ENCODE results near the gene DRD4.
"Not testable (repeated sequence)": the region's sequence is repeated elsewhere in the genome, so short reads cannot be mapped to it uniquely, and the experiment has no call there.

Gene DRD4

DNA sequence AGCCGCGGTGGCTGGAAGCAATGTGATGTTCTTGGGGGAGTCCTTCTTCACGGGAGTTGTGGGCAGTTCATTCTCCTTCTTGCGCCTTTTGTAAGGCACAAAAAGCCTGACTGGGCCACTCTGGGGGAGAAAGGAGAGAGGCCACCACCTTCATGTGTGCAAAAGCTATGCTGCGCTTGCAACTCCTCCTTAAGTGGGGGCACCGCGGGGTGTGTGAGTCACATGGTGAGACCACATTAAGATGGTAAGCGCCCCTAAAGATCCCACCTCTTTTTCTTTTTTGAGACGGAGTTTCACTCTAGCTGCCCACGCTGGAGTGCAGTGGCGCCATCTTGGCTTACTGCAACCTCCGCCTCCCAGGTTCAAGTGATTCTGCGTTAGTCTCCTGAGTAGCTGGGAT, 43.9 kb downstream of the DRD4 start:
- DNase-seq = no peak

DNA sequence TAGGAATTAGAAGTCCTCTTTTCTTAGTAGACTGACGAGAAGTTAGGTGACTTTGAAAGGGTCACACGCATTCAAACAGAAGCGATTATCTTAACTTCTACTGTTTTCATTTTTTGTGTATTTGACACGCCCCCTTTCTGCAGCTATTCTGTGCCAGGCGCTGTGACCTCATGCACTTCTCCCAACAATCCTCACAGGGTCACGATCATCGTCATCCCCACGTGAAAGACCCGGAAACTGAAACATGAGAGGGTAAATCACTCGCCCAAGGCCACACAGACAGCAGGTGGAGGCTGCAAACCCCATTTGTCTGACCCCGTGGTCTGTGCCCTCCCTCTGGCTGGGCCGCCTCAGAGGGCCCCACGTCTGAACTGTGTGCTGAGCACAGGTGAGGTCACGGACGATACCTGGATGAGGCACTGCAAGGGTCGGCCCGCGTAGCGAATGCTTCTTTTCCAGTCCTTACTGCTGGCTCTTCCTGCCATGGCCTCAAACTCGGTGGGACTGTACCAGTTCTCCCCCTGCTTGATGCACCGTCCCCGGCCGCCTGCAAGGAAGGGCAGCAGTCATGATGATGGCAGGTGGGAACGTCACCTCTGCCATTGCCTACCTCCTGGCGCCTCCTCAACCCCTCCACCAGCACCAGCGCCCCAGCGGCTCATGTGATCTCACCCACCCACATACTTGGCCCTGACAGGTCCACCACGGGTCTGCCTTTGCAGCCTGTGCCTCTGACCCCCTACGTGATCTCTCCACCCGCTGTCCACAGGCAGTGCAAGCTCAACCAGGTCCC, 49.6 kb downstream of the DRD4 start:
- DNase-seq = no peak

DNA sequence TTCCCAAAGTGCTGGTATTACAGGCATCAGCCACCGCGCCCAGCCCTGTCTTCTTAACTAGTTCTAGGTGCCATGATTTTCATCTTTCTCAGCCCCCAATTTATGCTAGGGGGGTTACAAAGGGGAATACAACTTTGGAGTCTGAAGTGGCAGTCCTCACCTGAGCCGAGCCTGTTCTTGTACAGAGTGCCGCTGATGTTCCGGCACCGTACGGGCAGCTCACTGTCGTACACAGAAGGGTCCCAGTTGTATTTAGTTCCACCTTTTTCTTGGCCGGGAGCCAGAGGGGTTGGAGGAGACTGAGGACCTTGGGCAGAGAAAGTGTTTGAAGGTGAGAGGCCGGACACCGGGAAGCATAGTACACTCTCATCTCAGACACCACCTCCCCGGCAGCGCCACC, 50.7 kb downstream of the DRD4 start:
- DNase-seq = no peak

DNA sequence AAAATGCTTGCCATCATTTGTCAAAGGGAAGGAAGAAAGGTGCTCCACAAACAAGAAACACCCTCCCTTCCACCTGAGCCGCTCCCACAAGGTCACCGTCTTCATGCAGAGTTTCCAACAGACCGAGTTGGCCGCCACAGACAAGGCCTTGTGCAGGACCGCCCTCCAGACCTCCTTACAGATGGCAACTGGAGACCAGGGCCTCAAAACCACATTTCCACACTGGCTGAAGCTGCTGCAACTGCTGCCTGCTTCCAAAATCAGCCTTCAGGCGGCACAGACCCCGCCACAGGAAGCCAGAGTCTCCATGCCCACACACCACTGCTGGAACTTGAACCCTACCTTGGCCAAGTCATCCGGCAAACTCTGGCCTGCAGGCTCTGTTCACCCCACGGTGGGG, 51.6 kb downstream of the DRD4 start:
- no peak for DNase-seq

DNA sequence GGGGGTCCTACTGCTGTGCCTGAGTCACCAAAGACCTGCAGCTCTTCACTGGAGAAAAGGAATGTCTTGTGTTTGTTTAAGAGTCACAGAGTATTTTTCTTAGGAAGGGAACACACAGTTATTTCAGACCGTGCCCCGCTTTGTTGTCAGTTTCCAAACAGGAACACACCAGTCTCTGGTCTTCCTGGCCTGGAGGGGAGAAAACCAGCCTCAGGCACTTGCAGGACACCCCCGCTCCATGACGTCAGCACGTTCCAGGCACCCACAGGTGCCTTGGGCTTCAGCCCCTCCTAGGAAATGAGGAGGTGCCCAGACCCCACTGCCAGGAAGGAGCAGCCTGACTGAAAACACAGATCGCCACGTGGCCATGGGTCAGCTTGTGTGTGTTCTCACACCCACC, 52.6 kb downstream of the DRD4 start:
- no peak for DNase-seq

DNA sequence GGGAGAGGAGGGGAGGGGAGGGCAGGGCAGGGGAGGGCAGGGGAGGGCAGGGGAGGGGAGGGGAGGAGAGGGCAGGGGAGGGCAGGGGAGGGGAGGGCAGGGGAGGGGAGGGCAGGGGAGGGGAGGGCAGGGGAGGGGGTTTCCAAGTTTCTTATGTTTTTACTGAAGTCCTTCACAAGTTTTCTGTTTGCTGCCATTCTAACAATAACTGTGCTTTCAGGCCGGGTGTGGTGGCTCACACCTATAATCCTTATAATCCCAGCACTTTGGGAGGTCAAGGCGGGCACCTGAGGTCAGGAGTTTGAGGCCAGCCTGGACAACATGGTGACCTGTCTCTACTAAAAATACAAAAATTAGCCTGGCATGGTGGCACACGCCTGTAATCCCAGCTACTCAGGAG, 53.2 kb downstream of the DRD4 start:
- DNase-seq = not testable (repeated sequence)

All from central memory CD4-positive, alpha-beta T cell (primary cell).